Ectodermal cell (in vitro differentiated cells): ENCODE measurements around the gene SAA4.
"Not testable (repeated sequence)": the region's sequence is repeated elsewhere in the genome, so short reads cannot be mapped to it uniquely, and the experiment has no call there.

Source experiments
- H3K27ac ChIP-seq: 2 replicates; pipeline ENCODE4 v1.7.0; 2013; ENCODE audit warnings: mild to moderate bottlenecking, low read depth, low read length; ENCODE audit not compliant: insufficient read depth, poor library complexity, severe bottlenecking
- H3K27me3 ChIP-seq: 2 replicates; pipeline ENCODE4 v1.7.0; 2013; ENCODE audit warnings: mild to moderate bottlenecking, low read length; ENCODE audit not compliant: insufficient read depth, control insufficient read depth, poor library complexity, severe bottlenecking
- H3K36me3 ChIP-seq: one replicate; pipeline ENCODE4 v1.7.0; 2013; ENCODE audit warnings: low read length; ENCODE audit not compliant: control insufficient read depth, insufficient read depth
- H3K4me1 ChIP-seq: one replicate; pipeline ENCODE4 v1.7.0; 2013; ENCODE audit warnings: low read length; ENCODE audit not compliant: control insufficient read depth, insufficient read depth
- H3K4me3 ChIP-seq: 2 replicates; pipeline ENCODE4 v1.7.0; 2013; ENCODE audit warnings: low read depth, low read length, control low read depth; ENCODE audit not compliant: insufficient read depth
- H3K9me3 ChIP-seq: 2 replicates; pipeline ENCODE4 v1.7.0; 2013; ENCODE audit warnings: mild to moderate bottlenecking, low read length, moderate library complexity; ENCODE audit not compliant: control insufficient read depth
- WGBS, 2 experiments: methylation state at CpG; one replicate each; pipeline ENCODE4 v1.1.7; 2013; ENCODE audit warnings: missing lambda C conversion rate in 2 of 2; 5-methylcytosine and 5-hydroxymethylcytosine counted together

The SAA4 gene

DNA sequence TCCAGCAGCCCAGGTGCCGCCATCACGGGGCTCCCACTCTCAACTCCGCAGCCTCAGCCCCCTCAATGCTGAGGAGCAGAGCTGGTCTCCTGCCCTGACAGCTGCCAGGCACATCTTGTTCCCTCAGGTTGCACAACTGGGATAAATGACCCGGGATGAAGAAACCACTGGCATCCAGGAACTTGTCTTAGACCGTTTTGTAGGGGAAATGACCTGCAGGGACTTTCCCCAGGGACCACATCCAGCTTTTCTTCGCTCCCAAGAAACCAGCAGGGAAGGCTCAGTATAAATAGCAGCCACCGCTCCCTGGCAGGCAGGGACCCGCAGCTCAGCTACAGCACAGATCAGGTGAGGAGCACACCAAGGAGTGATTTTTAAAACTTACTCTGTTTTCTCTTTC is 29.3 kb upstream of the SAA4 start, which contains the start of gene SAA1:
Gene SAA1, plus strand, starts transcription at position 316 of the 400 bp plus-strand sequence. CDS start 624 bp downstream, outside the sequence.
- H3K27ac ChIP-seq, result no peak within 1 kb of the TSS
- no peaks in the 10 kb centered on the region for H3K9me3 ChIP-seq
- H3K36me3 ChIP-seq, result no peaks in the 10 kb centered on the region
- no peaks in the 10 kb centered on the region for H3K4me1 ChIP-seq
- H3K4me3 ChIP-seq, result no peak within 1 kb of the TSS
- H3K27me3 ChIP-seq, result no peaks in the 10 kb centered on the region
- 68 to 72% methylated on average over 8 of the region's 8 CpGs for WGBS, 2 experiments

GRCh38 chr11:18264677-18265555 is 28.3 kb upstream of the SAA4 start:
- H3K9me3 ChIP-seq, result no peaks in the 10 kb centered on the region
- H3K27me3 ChIP-seq, result no peaks in the 10 kb centered on the region
- no peak overlapping the region for H3K4me3 ChIP-seq
- no peak overlapping the region for H3K27ac ChIP-seq
- no peaks in the 10 kb centered on the region for H3K4me1 ChIP-seq
- WGBS, 2 experiments, result 81 to 92% methylated on average over 1 of the region's 1 CpG
- H3K36me3 ChIP-seq, result no peaks in the 10 kb centered on the region

DNA sequence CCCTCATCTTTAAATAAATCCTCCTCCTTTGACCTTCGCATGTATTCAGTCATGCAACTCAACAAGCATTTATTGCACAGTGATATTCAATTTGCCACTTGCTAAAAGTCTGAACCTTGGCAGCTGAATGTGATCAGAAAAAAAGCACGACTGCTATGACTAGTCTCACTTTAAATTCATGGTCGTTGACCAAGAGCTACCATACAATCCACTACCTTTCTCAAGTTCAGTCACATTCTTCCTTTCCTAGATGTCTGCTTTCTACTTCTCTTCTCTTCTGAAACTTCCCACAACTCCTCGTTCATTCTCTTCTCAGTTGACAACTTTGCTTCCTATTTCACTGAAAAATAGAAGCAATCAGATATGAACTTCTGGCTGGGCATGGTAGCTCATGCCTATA is 27.4 kb upstream of the SAA4 start:
- H3K9me3 ChIP-seq, result no peaks in the 10 kb centered on the region
- H3K27me3 ChIP-seq, result no peaks in the 10 kb centered on the region
- H3K36me3 ChIP-seq, result no peaks in the 10 kb centered on the region
- no peak overlapping the region for H3K27ac ChIP-seq
- H3K4me3 ChIP-seq, result no peak overlapping the region
- 90 to 91% methylated on average over 4 of the region's 4 CpGs for WGBS, 2 experiments
- H3K4me1 ChIP-seq, result no peaks in the 10 kb centered on the region

GRCh38 chr11:18262681-18263350 is 26.2 kb upstream of the SAA4 start:
- H3K27me3 ChIP-seq, H3K27ac ChIP-seq, H3K4me3 ChIP-seq, H3K36me3 ChIP-seq, H3K9me3 ChIP-seq, H3K4me1 ChIP-seq: not testable (repeated sequence)
- WGBS, 2 experiments, result 76 to 82% methylated on average over 7 of the region's 8 CpGs

DNA sequence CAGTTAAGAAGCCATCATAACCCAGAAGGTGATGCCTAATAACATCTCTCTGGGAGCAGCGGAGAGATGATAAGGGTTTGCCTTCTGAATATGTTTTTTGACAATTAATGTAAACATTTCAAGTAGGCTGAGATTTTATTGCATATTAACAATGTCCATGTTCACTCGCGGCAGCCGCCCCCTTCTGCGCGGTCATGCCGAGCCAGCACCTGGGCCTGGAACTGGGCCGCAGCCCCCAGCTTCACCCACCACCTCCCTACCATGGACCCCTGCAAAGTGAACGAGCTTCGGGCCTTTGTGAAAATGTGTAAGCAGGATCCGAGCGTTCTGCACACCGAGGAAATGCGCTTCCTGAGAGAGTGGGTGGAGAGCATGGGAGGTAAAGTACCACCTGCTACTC is 25.1 kb upstream of the SAA4 start:
- H3K27ac ChIP-seq, result no peak overlapping the region
- no peak overlapping the region for H3K4me3 ChIP-seq
- H3K9me3 ChIP-seq, result no peaks in the 10 kb centered on the region
- H3K36me3 ChIP-seq, result no peaks in the 10 kb centered on the region
- H3K27me3 ChIP-seq, result no peaks in the 10 kb centered on the region
- H3K4me1 ChIP-seq, result no peaks in the 10 kb centered on the region
- 97 to 98% methylated on average over 14 of the region's 14 CpGs for WGBS, 2 experiments

GRCh38 chr11:18259259-18259658 is 22.7 kb upstream of the SAA4 start:
- Histone ChIP-seq H3K27me3 (no peaks in the 10 kb centered on the region), H3K4me3 (no peak overlapping the region), H3K27ac (no peak overlapping the region), H3K9me3 (no peaks in the 10 kb centered on the region), H3K36me3 (no peaks in the 10 kb centered on the region), H3K4me1 (no peaks in the 10 kb centered on the region)

- no peak overlapping the region for H3K27ac ChIP-seq
- H3K4me3 ChIP-seq, result no peak overlapping the region
- WGBS, 2 experiments, result 77 to 84% methylated on average over 2 of the region's 2 CpGs
- H3K27me3 ChIP-seq, result no peaks in the 10 kb centered on the region
- no peaks in the 10 kb centered on the region for H3K9me3 ChIP-seq
- H3K36me3 ChIP-seq, result no peaks in the 10 kb centered on the region
- H3K4me1 ChIP-seq, result no peaks in the 10 kb centered on the region
Measured at GRCh38 chr11:18254781-18255361, 18.3 kb upstream of the SAA4 start.

- WGBS, 2 experiments, result 90% methylated on average over 11 of the region's 11 CpGs
- Histone ChIP-seq H3K4me1 (no peaks in the 10 kb centered on the region), H3K36me3 (no peaks in the 10 kb centered on the region), H3K27me3 (no peaks in the 10 kb centered on the region), H3K4me3 (no peak overlapping the region), H3K9me3 (no peaks in the 10 kb centered on the region), H3K27ac (no peak overlapping the region)
Measured at GRCh38 chr11:18253778-18254338, 17.3 kb upstream of the SAA4 start.

DNA sequence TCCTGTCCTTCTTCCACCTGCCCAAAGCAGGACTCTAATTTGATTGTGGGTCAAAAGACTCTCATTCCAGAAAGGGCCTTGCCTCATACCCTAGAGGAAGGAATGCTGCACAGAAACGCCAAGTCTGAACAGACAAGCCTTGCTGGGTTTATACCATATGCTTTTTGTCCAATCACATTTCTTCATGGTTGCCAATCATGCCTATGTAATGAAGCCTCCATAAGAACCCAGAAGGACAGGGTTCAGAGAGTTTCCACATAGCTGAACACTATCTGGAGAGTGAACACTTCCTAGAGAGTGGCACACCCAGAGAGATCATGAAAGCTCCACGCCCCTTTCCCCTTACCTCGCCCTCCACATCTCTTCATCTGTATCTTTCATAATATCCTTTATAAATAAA is 16.6 kb upstream of the SAA4 start:
- H3K27ac ChIP-seq, result no peak overlapping the region
- no peaks in the 10 kb centered on the region for H3K27me3 ChIP-seq
- H3K9me3 ChIP-seq, result no peaks in the 10 kb centered on the region
- no peaks in the 10 kb centered on the region for H3K4me1 ChIP-seq
- 89% methylated on average over 3 of the region's 3 CpGs for WGBS, 2 experiments
- H3K4me3 ChIP-seq, result no peak overlapping the region
- no peaks in the 10 kb centered on the region for H3K36me3 ChIP-seq

GRCh38 chr11:18248561-18248960 is 12.0 kb upstream of the SAA4 start, which contains the start of gene SAA2:
Gene SAA2, minus strand, starts transcription at chr11:18248668. Its CDS starts 657 bp downstream, at chr11:18248011.
- no peaks in the 10 kb centered on the region for H3K36me3 ChIP-seq
- no peak within 1 kb of the TSS for H3K4me3 ChIP-seq
- H3K9me3 ChIP-seq, result no peaks in the 10 kb centered on the region
- no peak within 1 kb of the TSS for H3K27ac ChIP-seq
- H3K27me3 ChIP-seq, result no peaks in the 10 kb centered on the region
- no peaks in the 10 kb centered on the region for H3K4me1 ChIP-seq
- WGBS, 2 experiments, result 89 to 91% methylated on average over 5 of the region's 5 CpGs
